Epithelial cell of proximal tubule (primary cell): ENCODE measurements around the gene USP37. TPM values are rescaled to one million over a fixed set of nuclear protein-coding genes. Genes with fewer than 3 reads are reported as not detected.

ENCODE experiments used
- DNase-seq: peaks from one replicate; pipeline ENCODE4 v3.0.0-alpha.2; 2011; ENCODE audit warnings: low read depth
- H3K4me3 ChIP-seq: 2 replicates; pipeline ENCODE4 v1.5.1; 2011; ENCODE audit warnings: low read depth, mild to moderate bottlenecking, low read length
- CTCF ChIP-seq: conservative IDR thresholded peaks from 2 replicates; pipeline ENCODE4 v1.5.1; 2012; ENCODE audit warnings: low read depth, mild to moderate bottlenecking, low read length
- total RNA-seq: library from RNA; depleted of rRNA; stranded (reverse); fragments of >200 nt; gene quantifications from 2 replicates; pipeline ENCODE4 v1.2.3, GENCODE V29; 2015

Gene USP37
- total RNA-seq, 1 donor from 2014 or later: 14.9 TPM

- no peak for DNase-seq
- peak; percentile 37 for TF ChIP-seq CTCF
- no peak overlapping the region for H3K4me3 ChIP-seq
These were observed 16.1 kb upstream of the USP37 start for GRCh38 chr2:218583983-218584850.

- no peak for TF ChIP-seq CTCF
- DNase-seq: no peak
- H3K4me3 ChIP-seq: no peak overlapping the region
These were observed 13.9 kb upstream of the USP37 start for GRCh38 chr2:218582076-218582475.

GRCh38 chr2:218578272-218578877 lies 10.2 kb upstream of the USP37 start:
- no peak for TF ChIP-seq CTCF
- H3K4me3 ChIP-seq: no peak overlapping the region
- DNase-seq: no peak

GRCh38 chr2:218577482-218578220 lies 9.5 kb upstream of the USP37 start:
- H3K4me3 ChIP-seq: no peak overlapping the region
- DNase-seq: no peak
- no peak for TF ChIP-seq CTCF

GRCh38 chr2:218576854-218577253 lies 8.7 kb upstream of the USP37 start:
- H3K4me3 ChIP-seq: no peak overlapping the region
- no peak for DNase-seq
- no peak for TF ChIP-seq CTCF

- H3K4me3 ChIP-seq: peak overlapping the region; percentile 77
- DNase-seq: no peak
- TF ChIP-seq CTCF: no peak
These were observed 2.7 kb upstream of the USP37 start for GRCh38 chr2:218570850-218571249.
